K562 (cell line): Measurements from ENCODE around the gene PTTG1IP. TPM values are rescaled to one million over a fixed set of nuclear protein-coding genes. Genes with fewer than 3 reads are reported as not detected.

ENCODE experiments used
- ATAC-seq: fragments of 200-7000 bp; cut with Tn5 transposase; 3 replicates; pipeline ENCODE4 v1.9.1; 2020; ENCODE audit warnings: moderate library complexity
- BruUV-seq: library from RNA; stranded (reverse); fragments of 400-500 nt; replicated peaks from 2 replicates; lab custom pipeline; 2021; lab: Mats Ljungman, UMichigan
- CTCF ChIA-PET: fragments of 300-600 bp; formaldehyde crosslinking; extraction: SDS; loops from one replicate; lab custom pipeline; 2021; ENCODE audit warnings: low intra/inter-chr PET ratio; lab: Yijun Ruan, JAX
- POLR2A ChIA-PET: fragments of 300-600, 350-650 bp; sonication (Branson Sonifier 250); formaldehyde crosslinking; extraction: SDS; loops from one replicate; lab custom pipeline; 2021; ENCODE audit warnings: antibody characterized with exemption, inconsistent platforms; lab: Yijun Ruan, JAX
- DNase-seq, 4 experiments: peaks; one replicate each; pipeline versions ENCODE4 v3.0.0 to v3.0.0-alpha.2; 2011 to 2018; ENCODE audit warnings: low spot score in 3 of 4, mixed read lengths in 3 of 4; ENCODE audit errors: extremely low read depth in 1 of 4
- FAIRE-seq: peaks from 2 replicates; lab custom pipeline; 2011; peaks lifted over from hg19 to GRCh38; lab: Jason Lieb, UNC
- H2AFZ ChIP-seq: 2 replicates; pipeline ENCODE4 v1.6.0; 2011; ENCODE audit warnings: low read depth, low read length, control low read depth, inconsistent platforms
- H3K27ac ChIP-seq: fragments of 200-600 bp; 3 replicates; pipeline ENCODE4 v1.8.0; 2011; ENCODE audit warnings: low read depth, mild to moderate bottlenecking, control low read depth, inconsistent platforms, low read length, moderate library complexity, mixed read lengths; ENCODE audit errors: extremely low read depth
- H3K27me3 ChIP-seq, 2 experiments: fragments of 300-600 bp in 1 of 2; 2 replicates in 1 of 2; 3 replicates in 1 of 2; pipeline versions ENCODE4 v1.6.0 to v1.8.0; 2011; ENCODE audit warnings: inconsistent platforms in 2 of 2, low read length in 2 of 2, mild to moderate bottlenecking in 1 of 2, mixed read lengths in 1 of 2, moderate library complexity in 1 of 2; ENCODE audit not compliant: control insufficient read depth in 2 of 2, insufficient read depth in 2 of 2
- H3K36me3 ChIP-seq: fragments of 300-600 bp; 3 replicates; pipeline ENCODE4 v1.8.0; 2011; ENCODE audit warnings: mild to moderate bottlenecking, low read length, inconsistent platforms; ENCODE audit not compliant: control insufficient read depth, insufficient read depth
- H3K4me1 ChIP-seq, 2 experiments: fragments of 200-600 bp in 1 of 2; replicated peaks in 1 of 2; 2 replicates in 1 of 2; 3 replicates in 1 of 2; pipeline versions ENCODE4 v1.5.1 to v1.8.0; 2011; ENCODE audit warnings: inconsistent platforms in 2 of 2, low read length in 2 of 2, mild to moderate bottlenecking in 1 of 2, mixed read lengths in 1 of 2, moderate library complexity in 1 of 2; ENCODE audit not compliant: control insufficient read depth in 2 of 2, insufficient read depth in 2 of 2
- H3K4me2 ChIP-seq: 2 replicates; pipeline ENCODE4 v1.6.1; 2011; ENCODE audit warnings: low read length, control low read depth, inconsistent platforms, mixed read lengths; ENCODE audit not compliant: insufficient read depth
- H3K4me3 ChIP-seq: fragments of 200-600 bp; sonication (generic), shearing (Covaris generic); 2 replicates; pipeline ENCODE4 v1.5.1; 2016; ENCODE audit warnings: control low read depth, inconsistent platforms
- H3K79me2 ChIP-seq: fragments of 200-600 bp; 3 replicates; pipeline ENCODE4 v1.8.0; 2011; ENCODE audit warnings: low read length, inconsistent platforms; ENCODE audit not compliant: control insufficient read depth, insufficient read depth
- H3K9ac ChIP-seq, 2 experiments: 2 replicates each; pipeline versions ENCODE4 v1.6.0 to v1.6.1; 2011; ENCODE audit warnings: low read depth in 2 of 2, low read length in 2 of 2, control low read depth in 1 of 2, inconsistent platforms in 1 of 2, mild to moderate bottlenecking in 1 of 2, mixed read lengths in 1 of 2; ENCODE audit not compliant: insufficient read depth in 1 of 2
- H3K9me1 ChIP-seq: one replicate; pipeline ENCODE4 v1.6.0; 2011; ENCODE audit warnings: inconsistent platforms, mild to moderate bottlenecking, low read length, moderate library complexity; ENCODE audit not compliant: control insufficient read depth, insufficient read depth
- H3K9me3 ChIP-seq: replicated peaks from 2 replicates; pipeline ENCODE4 v1.5.1; 2011; ENCODE audit warnings: low read depth, low read length, inconsistent platforms; ENCODE audit not compliant: control insufficient read depth, insufficient read depth
- H4K20me1 ChIP-seq: replicated peaks from 2 replicates; pipeline ENCODE4 v1.6.1; 2011; ENCODE audit warnings: low read length, inconsistent platforms, mixed read lengths; ENCODE audit not compliant: control insufficient read depth, insufficient read depth
- CBX2 ChIP-seq: fragments of 200-600 bp; sonication (generic); IDR thresholded peaks from one replicate; pipeline ENCODE4 v1.6.1; 2012; ENCODE audit warnings: mild to moderate bottlenecking, low read length, inconsistent platforms; ENCODE audit not compliant: insufficient read depth, poor library complexity, severe bottlenecking
- CHAMP1 ChIP-seq: fragments of 450-650 bp; IDR thresholded peaks from 2 replicates; pipeline ENCODE4 v1.6.1; 2016; ENCODE audit warnings: mild to moderate bottlenecking
- HDAC6 ChIP-seq: IDR thresholded peaks from 2 replicates; pipeline ENCODE4 v1.6.1; 2012; ENCODE audit warnings: low read depth, mild to moderate bottlenecking, control low read depth, inconsistent platforms, low read length, moderate library complexity
- IRF9 ChIP-seq: fragments of 450-650 bp; IDR thresholded peaks from 2 replicates; pipeline ENCODE4 v1.6.1; 2016; ENCODE audit warnings: missing biosample characterization, missing genetic modification characterization
- PRDM10 ChIP-seq: fragments of 450-650 bp; IDR thresholded peaks from 2 replicates; pipeline ENCODE4 v1.6.1; 2018; ENCODE audit not compliant: partially characterized antibody
- RBM34 ChIP-seq: fragments of 200-400 bp; formaldehyde crosslinking; IDR thresholded peaks from 2 replicates; pipeline ENCODE4 v1.6.1; 2018; ENCODE audit warnings: low read length, borderline replicate concordance; ENCODE audit not compliant: insufficient read depth
- TRIM28 ChIP-seq: fragments of 450-650 bp; IDR thresholded peaks from 2 replicates; pipeline ENCODE4 v1.6.1; 2017
- ZBTB26 ChIP-seq: fragments of 450-650 bp; formaldehyde crosslinking; IDR thresholded peaks from 2 replicates; pipeline ENCODE4 v1.4.0; 2022; ENCODE audit warnings: missing genetic modification characterization
- WGBS: fragments of 100-300 bp; shearing (Covaris generic); methylation state at CpG from one replicate; pipeline ENCODE4 v1.1.6; 2016; ENCODE audit warnings: low coverage, mixed read lengths; ENCODE audit not compliant: insufficient coverage; ENCODE audit errors: missing lambda C conversion rate; 5-methylcytosine and 5-hydroxymethylcytosine counted together
- in situ Hi-C: fragments of 300-500 bp; cut with MboI; formaldehyde crosslinking; loops from 4 replicates; pipeline ENCODE4 v1.15.0; 2018; ENCODE audit warnings: inconsistent platforms, mixed read lengths
- intact Hi-C: fragments of 100-400 bp; cut with micrococcal nuclease; formaldehyde crosslinking; loops from 2 replicates; pipeline ENCODE4 v1.14.2; 2022
- polyA plus RNA-seq, 8 experiments: library from polyadenylated mRNA; depleted of rRNA in 4 of 8; stranded (reverse) in 5 of 8; unstranded in 3 of 8; fragments of >200 nt; fragmentation: Nextera tagmentation in 2 of 8; fragmentation: Illumina TruSeq in 1 of 8; extraction: Ambion mirVana in 2 of 8; extraction: Trizol in 1 of 8; gene quantifications; 2 replicates each; pipeline versions ENCODE4 v1.2.1 to v1.2.3, GENCODE V29; 2011 to 2014; ENCODE audit warnings: inconsistent platforms in 1 of 8, missing spikeins in 1 of 8
- total RNA-seq, 7 experiments: library from RNA; depleted of rRNA in 6 of 7; stranded (reverse); fragments of >200 nt in 6 of 7; fragmentation: Illumina TruSeq in 2 of 7; extraction: Trizol in 2 of 7; gene quantifications; 2 replicates each; pipeline versions ENCODE4 v1.2.1 to v1.2.3, GENCODE V29; 2011 to 2021; ENCODE audit warnings: low replicate concordance in 1 of 7

PTTG1IP gene
- total and polyA plus RNA-seq, 9 of the 15 experiments (the other 6 are each of a cell fraction or from before 2014, with no cell fraction given): 5.0 to 99.3 (median 82.4) TPM

GRCh38 chr21:44844256-44844655 lies 29.2 kb downstream of the PTTG1IP start:
- Histone ChIP-seq H3K9me1 (no peaks in the 10 kb centered on the region), H3K9ac (no peak overlapping the region), H4K20me1 (no peaks in the 10 kb centered on the region), H3K4me1 (peaks cover 15 to 43% of the 10 kb centered on the region in 2 experiments), H2AFZ (no peak overlapping the region), H3K4me3 (no peak overlapping the region), H3K36me3 (peaks cover 6% of the 10 kb centered on the region; the same call in 2 of the 3 replicates), H3K27ac (no peak overlapping the region), H3K27me3 (peaks cover 14 to 32% of the 10 kb centered on the region in 2 experiments; a peak in 4 of 5 replicates), H3K79me2 (no peaks in the 10 kb centered on the region), H3K4me2 (no peak overlapping the region), H3K9me3 (no peaks in the 10 kb centered on the region)
- 69% methylated on average over 16 of the region's 16 CpGs for WGBS
- in situ Hi-C loops: no loop called here
- BruUV-seq: no TSS peak
- FAIRE-seq (no peak), DNase-seq (no peak), ATAC-seq (no peak)
- intact Hi-C loops: no loop called here
- TF ChIP-seq CBX2 (no peak), CHAMP1 (no peak), RBM34 (no peak), ZBTB26 (CRISPR knock-in tag) (no peak), TRIM28 (no peak), HDAC6 (no peak), IRF9 (tag) (no peak), PRDM10 (peak; percentile 55)
- CTCF ChIA-PET: no interaction called here
- POLR2A ChIA-PET: interaction anchor here (0.5 to 1.2 kb wide), 3 partner anchors 13 to 345 kb away, joined by 3 to 4 read pairs (median 3); no protein-coding TSS in a partner anchor
